Measurements from ENCODE around the gene GPS2. TPM values are rescaled to one million over a fixed set of nuclear protein-coding genes. Genes with fewer than 3 reads are reported as not detected.

GPS2 gene
- total and polyA plus RNA-seq, 2 experiments from 2014 or later = 59.9 to 97.4 TPM

DNA sequence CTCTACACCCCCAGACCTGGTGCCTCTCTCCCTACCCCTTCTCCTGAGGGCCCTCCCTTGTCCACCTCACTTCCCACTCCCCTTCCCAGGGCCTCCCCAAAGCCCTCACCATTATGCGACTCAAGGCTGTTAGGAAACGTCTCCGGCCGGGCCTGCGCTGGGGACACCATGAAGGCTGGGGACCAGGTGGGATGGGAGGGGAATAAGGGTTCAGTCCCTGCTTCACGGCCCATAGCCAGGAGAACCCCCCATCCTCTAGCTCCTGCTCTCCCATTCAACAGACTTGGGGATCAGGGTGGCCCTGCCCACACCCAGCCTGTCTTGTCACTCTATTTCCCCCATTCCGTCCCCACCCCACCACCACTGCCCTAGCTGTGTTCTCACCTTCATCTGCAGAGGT, 11.9 kb upstream of the GPS2 start:
- no peaks in the 10 kb centered on the region for H3K27me3 ChIP-seq
- no peak overlapping the region for H3K27ac ChIP-seq
- DNase-seq (ENCODE audit: low read depth in 1 of 2, low spot score in 1 of 2) = no peak
- TF ChIP-seq, protein P1, sequence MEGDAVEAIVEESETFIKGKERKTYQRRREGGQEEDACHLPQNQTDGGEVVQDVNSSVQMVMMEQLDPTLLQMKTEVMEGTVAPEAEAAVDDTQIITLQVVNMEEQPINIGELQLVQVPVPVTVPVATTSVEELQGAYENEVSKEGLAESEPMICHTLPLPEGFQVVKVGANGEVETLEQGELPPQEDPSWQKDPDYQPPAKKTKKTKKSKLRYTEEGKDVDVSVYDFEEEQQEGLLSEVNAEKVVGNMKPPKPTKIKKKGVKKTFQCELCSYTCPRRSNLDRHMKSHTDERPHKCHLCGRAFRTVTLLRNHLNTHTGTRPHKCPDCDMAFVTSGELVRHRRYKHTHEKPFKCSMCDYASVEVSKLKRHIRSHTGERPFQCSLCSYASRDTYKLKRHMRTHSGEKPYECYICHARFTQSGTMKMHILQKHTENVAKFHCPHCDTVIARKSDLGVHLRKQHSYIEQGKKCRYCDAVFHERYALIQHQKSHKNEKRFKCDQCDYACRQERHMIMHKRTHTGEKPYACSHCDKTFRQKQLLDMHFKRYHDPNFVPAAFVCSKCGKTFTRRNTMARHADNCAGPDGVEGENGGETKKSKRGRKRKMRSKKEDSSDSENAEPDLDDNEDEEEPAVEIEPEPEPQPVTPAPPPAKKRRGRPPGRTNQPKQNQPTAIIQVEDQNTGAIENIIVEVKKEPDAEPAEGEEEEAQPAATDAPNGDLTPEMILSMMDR (IDR thresholded peaks at IDR 0.05; ENCODE audit: low read depth, low read length) = no peak
- H3K4me1 ChIP-seq (ENCODE audit: low read depth) = peaks cover 5% of the 10 kb centered on the region
- no peak overlapping the region for H3K4me3 ChIP-seq
- peaks cover 20% of the 10 kb centered on the region for H3K36me3 ChIP-seq
- no peaks in the 10 kb centered on the region for H3K9me3 ChIP-seq (ENCODE audit: low read depth)

DNA sequence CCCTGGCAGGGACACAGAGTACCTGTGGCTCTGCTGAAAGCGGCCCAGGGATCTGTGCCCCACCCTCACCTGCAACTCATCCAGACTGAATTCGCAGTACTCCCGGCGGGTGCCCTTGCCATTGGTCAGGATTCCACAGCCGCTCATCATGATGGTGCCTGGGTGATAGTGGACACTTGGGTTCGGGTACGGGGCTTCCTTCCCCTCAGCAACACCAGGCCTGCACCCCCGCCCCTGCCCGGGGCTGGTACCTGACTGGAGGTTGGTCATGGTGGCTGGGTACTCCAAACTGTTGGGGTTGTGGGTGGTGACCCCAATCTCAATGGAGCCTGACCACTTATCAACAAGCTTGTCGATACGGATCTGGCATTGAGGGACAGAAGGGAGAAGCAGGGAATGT, 11.0 kb upstream of the GPS2 start:
- Histone ChIP-seq H3K4me1 (ENCODE audit: low read depth) (peaks cover 5% of the 10 kb centered on the region), H3K9me3 (ENCODE audit: low read depth) (no peaks in the 10 kb centered on the region), H3K27ac (no peak overlapping the region), H3K4me3 (no peak overlapping the region), H3K27me3 (no peaks in the 10 kb centered on the region), H3K36me3 (peaks cover 28% of the 10 kb centered on the region)
- TF ChIP-seq, protein P1 (IDR thresholded peaks at IDR 0.05; ENCODE audit: low read depth, low read length) = no peak
- no peak for DNase-seq (ENCODE audit: low read depth in 1 of 2, low spot score in 1 of 2)

DNA sequence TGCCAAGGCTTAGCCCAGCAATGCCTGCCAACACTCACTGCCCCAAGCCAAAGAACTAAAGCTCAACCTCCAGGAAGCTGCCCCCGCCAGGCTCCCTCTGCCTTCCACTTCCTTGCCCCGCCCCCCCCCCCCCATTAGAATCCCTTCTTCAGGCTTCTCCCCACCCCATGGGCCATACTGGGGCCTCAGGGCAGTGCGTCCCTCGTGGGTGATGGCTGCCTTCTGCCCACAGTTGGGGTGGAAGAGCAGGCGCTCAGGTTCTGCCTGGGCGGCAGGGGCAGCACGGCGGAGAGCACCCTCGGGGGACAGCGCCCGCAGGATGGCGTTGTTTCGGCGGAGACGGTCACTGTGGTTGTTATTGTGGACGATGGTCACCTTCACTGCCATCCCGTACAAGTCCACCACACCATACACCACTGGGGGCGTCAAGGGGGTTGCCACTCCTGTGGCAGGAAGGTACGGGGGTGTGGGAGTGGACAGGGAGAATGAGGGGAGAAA, 9.9 kb upstream of the GPS2 start:
- H3K9me3 ChIP-seq (ENCODE audit: low read depth) = no peaks in the 10 kb centered on the region
- H3K27me3 ChIP-seq = no peaks in the 10 kb centered on the region
- H3K36me3 ChIP-seq = peaks cover 35% of the 10 kb centered on the region
- DNase-seq (ENCODE audit: low read depth in 1 of 2, low spot score in 1 of 2) = no peak
- peaks cover 5% of the 10 kb centered on the region for H3K4me1 ChIP-seq (ENCODE audit: low read depth)
- no peak overlapping the region for H3K27ac ChIP-seq
- TF ChIP-seq, protein P1 (IDR thresholded peaks at IDR 0.05; ENCODE audit: low read depth, low read length) = no peak
- no peak overlapping the region for H3K4me3 ChIP-seq

DNA sequence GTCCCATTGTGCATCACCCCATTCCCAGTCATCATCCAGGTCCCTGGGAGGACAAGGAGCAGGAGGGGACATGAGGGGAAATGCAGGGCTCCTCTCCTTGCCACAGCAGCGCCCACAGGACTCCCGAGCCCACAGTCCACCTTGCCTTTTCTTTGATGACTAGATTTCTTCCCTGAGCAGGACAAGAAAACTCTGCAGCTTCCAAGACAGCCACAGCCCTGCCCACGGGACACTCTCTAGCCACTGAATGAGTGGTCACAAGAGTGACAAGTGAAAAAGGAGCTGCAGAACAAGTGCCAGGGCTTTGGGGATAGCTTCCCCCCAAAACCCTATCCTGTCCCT, 9.2 kb upstream of the GPS2 start:
- no peak for DNase-seq (ENCODE audit: low read depth in 1 of 2, low spot score in 1 of 2)
- H3K36me3 ChIP-seq = peaks cover 35% of the 10 kb centered on the region
- H3K9me3 ChIP-seq (ENCODE audit: low read depth) = no peaks in the 10 kb centered on the region

DNA sequence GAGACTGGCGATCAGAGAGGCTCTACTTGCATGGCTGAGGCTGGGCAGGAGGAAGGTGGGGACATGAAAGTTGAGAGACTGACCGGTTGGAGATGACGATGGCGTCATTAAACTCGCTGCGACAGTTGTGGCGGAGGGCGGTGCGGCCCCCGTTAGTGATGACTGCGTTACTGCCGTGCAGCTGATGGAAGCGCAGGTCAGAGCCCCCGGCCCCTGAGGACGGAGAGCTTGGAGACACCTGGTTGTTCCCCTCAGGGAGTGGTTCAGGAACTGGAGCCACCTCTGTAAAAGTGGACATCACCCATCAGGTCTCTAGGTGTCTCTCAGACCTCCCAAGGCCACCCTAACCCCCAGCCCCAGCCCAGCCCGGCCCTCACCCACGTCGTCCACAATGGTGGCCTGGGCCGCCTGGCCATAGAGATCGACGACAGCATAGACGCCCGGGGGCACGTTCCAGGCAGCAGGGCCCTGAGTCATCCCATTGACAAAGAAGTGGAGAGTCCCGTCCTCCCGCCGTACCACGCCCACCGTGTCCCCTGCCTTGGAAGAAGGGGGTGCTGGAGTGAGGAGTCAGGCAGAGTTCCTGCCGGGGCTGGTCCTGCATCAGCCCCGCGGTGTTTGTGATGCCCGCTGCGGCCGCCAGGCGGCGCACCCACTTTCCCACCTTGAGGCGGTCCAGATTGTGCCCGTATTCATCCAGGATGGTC, 8.7 kb upstream of the GPS2 start:
- Histone ChIP-seq H3K4me3 (no peak overlapping the region), H3K36me3 (peaks cover 36% of the 10 kb centered on the region), H3K9me3 (ENCODE audit: low read depth) (no peaks in the 10 kb centered on the region), H3K27me3 (no peaks in the 10 kb centered on the region), H3K4me1 (ENCODE audit: low read depth) (peaks cover 5% of the 10 kb centered on the region), H3K27ac (no peak overlapping the region)
- DNase-seq (ENCODE audit: low read depth in 1 of 2, low spot score in 1 of 2) = peak; percentile 40 to 53
- TF ChIP-seq, protein P1 (IDR thresholded peaks at IDR 0.05; ENCODE audit: low read depth, low read length) = peak; percentile 89

More for the DNA sequence above, 9.2 kb upstream of the GPS2 start:
- no peak overlapping the region for H3K27ac ChIP-seq
- no peaks in the 10 kb centered on the region for H3K27me3 ChIP-seq
- TF ChIP-seq, protein P1 (IDR thresholded peaks at IDR 0.05; ENCODE audit: low read depth, low read length) = no peak
- peaks cover 5% of the 10 kb centered on the region for H3K4me1 ChIP-seq (ENCODE audit: low read depth)
- no peak overlapping the region for H3K4me3 ChIP-seq
